Osteoblast (primary cell): ENCODE results near the gene ARFGAP1. TPM values are rescaled to one million over a fixed set of nuclear protein-coding genes. Genes with fewer than 3 reads are reported as not detected.

Source experiments
- DNase-seq: peaks from one replicate; pipeline ENCODE4 v3.0.0; 2011; ENCODE audit warnings: low spot score, mixed read lengths; ENCODE audit not compliant: insufficient read length; ENCODE audit errors: missing footprints
- H2AFZ ChIP-seq: 2 replicates; pipeline ENCODE4 v1.6.0; 2011; ENCODE audit warnings: mild to moderate bottlenecking, low read length
- H3K27ac ChIP-seq: 2 replicates; pipeline ENCODE4 v1.5.1; 2011; ENCODE audit warnings: mild to moderate bottlenecking, low read depth, low read length, moderate library complexity
- H3K27me3 ChIP-seq: 2 replicates; pipeline ENCODE4 v1.6.0; 2012; ENCODE audit warnings: mild to moderate bottlenecking, control low read depth, inconsistent platforms, low read length, moderate library complexity; ENCODE audit not compliant: insufficient read depth
- H3K36me3 ChIP-seq: 2 replicates; pipeline ENCODE4 v1.5.1; 2011; ENCODE audit warnings: mild to moderate bottlenecking, low read length, control low read depth, moderate library complexity; ENCODE audit not compliant: insufficient read depth
- H3K4me1 ChIP-seq: 2 replicates; pipeline ENCODE4 v1.5.1; 2011; ENCODE audit warnings: mild to moderate bottlenecking, low read length, control low read depth, moderate library complexity; ENCODE audit not compliant: insufficient read depth
- H3K4me2 ChIP-seq: 2 replicates; pipeline ENCODE4 v1.6.0; 2011; ENCODE audit warnings: mild to moderate bottlenecking, low read length; ENCODE audit not compliant: insufficient read depth
- H3K4me3 ChIP-seq: fragments of 200-600 bp; sonication (generic); 3 replicates; pipeline ENCODE4 v1.5.1; 2012; ENCODE audit warnings: mild to moderate bottlenecking, low read length, inconsistent platforms; ENCODE audit not compliant: insufficient read depth
- H3K79me2 ChIP-seq: 2 replicates; pipeline ENCODE4 v1.6.0; 2012; ENCODE audit warnings: mild to moderate bottlenecking, low read length, control low read depth, inconsistent platforms; ENCODE audit not compliant: insufficient read depth
- H3K9me3 ChIP-seq: 2 replicates; pipeline ENCODE4 v1.5.1; 2011; ENCODE audit warnings: low read depth, low read length, control low read depth
- H4K20me1 ChIP-seq: 2 replicates; pipeline ENCODE4 v1.6.0; 2012; ENCODE audit warnings: mild to moderate bottlenecking, low read length, control low read depth; ENCODE audit not compliant: insufficient read depth
- total RNA-seq: library from RNA; depleted of rRNA; stranded (reverse); fragments of >200 nt; gene quantifications from 2 replicates; pipeline ENCODE4 v1.2.3, GENCODE V29; 2012
- TF ChIP-seq, protein P1 (sequence below): IDR thresholded peaks from 2 replicates; pipeline ENCODE4 v1.5.1; 2011; ENCODE audit warnings: mild to moderate bottlenecking, low read depth, low read length, moderate library complexity; ENCODE audit errors: extremely low read depth

Gene ARFGAP1
- total RNA-seq, 1 donor, result 68.4 TPM

DNA sequence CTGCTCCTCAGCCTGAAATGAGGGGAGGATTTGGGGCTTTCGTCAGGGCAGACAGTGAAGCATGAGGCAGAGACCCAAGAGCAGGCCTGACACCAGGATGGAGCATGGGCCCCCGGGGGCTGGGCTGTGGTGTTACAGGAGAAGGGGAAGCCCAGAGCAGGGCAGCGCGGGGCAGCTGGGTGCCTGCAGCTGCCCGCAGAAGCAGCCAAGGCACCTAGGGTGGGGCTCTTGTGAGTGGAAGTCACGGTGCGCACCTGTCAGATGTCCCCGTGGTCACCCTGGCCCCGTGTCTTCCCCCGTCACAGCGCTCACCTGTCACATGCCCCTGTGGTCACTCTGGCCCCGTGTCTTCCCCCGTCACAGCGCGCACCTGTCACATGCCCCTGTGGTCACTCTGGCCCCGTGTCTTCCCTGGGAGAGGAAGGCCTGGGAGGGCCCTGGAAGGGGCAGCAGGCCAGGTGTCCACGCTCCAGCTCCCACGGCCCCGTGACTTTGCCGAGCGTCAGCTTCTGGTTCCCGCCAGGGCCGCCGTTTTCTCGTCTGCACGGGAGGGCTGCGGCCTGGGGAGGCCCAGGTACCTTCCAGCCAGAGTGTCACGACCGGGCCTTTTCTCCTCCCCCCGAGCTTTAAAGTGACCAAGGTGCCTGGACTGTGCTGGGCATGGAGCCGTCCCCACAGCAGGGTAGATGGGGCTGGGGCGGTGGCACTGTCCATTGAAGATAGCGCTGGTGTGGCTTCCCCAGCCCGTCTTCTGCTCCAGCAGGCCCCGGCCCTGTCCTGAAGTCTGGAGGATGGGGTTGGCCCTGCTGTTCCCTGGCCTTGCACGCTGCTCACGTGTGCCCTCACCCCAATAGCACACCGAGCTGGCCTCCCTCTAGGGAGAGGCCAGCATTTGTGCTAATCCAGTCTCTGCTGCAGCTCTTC, 9.4 kb downstream of the ARFGAP1 start:
- H3K4me1 ChIP-seq, result no peaks in the 10 kb centered on the region
- H3K36me3 ChIP-seq, result peaks cover 83% of the 10 kb centered on the region
- peaks cover 59% of the 10 kb centered on the region for H4K20me1 ChIP-seq
- no peak overlapping the region for H3K27ac ChIP-seq
- H3K27me3 ChIP-seq, result no peaks in the 10 kb centered on the region
- no peaks in the 10 kb centered on the region for H3K9me3 ChIP-seq
- no peak overlapping the region for H3K4me3 ChIP-seq
- DNase-seq, result no peak
- no peak overlapping the region for H3K4me2 ChIP-seq
- H2AFZ ChIP-seq, result no peak overlapping the region
- TF ChIP-seq, protein P1, sequence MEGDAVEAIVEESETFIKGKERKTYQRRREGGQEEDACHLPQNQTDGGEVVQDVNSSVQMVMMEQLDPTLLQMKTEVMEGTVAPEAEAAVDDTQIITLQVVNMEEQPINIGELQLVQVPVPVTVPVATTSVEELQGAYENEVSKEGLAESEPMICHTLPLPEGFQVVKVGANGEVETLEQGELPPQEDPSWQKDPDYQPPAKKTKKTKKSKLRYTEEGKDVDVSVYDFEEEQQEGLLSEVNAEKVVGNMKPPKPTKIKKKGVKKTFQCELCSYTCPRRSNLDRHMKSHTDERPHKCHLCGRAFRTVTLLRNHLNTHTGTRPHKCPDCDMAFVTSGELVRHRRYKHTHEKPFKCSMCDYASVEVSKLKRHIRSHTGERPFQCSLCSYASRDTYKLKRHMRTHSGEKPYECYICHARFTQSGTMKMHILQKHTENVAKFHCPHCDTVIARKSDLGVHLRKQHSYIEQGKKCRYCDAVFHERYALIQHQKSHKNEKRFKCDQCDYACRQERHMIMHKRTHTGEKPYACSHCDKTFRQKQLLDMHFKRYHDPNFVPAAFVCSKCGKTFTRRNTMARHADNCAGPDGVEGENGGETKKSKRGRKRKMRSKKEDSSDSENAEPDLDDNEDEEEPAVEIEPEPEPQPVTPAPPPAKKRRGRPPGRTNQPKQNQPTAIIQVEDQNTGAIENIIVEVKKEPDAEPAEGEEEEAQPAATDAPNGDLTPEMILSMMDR, result no peak
- H3K79me2 ChIP-seq, result peaks cover 37% of the 10 kb centered on the region

DNA sequence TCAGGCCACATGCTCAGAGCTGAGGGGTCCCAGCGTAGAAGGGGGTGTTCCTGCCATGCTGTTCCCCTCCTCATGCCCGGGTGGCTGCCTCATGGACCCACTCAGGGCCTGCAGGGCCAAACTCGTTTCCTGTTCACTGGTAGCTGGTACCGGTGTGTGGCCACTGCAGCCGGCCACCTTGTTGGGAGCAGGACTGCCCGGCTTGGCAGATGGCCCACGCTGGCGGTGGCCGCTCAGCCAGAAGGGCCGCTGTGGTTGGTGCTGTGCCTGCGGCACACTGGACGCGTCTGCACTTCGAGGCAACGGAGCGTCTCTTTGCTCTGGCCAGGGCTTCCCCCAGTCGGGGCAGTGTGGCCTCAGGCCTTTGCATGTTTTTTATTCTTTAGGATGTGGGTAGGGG, 10.3 kb downstream of the ARFGAP1 start:
- Histone ChIP-seq H3K4me3 (no peak overlapping the region), H3K36me3 (peaks cover 76% of the 10 kb centered on the region), H3K27me3 (no peaks in the 10 kb centered on the region), H3K9me3 (no peaks in the 10 kb centered on the region), H3K4me1 (no peaks in the 10 kb centered on the region), H3K27ac (no peak overlapping the region), H2AFZ (no peak overlapping the region), H4K20me1 (peaks cover 59% of the 10 kb centered on the region), H3K79me2 (peaks cover 27% of the 10 kb centered on the region), H3K4me2 (no peak overlapping the region)
- DNase-seq, result no peak
- TF ChIP-seq, protein P1, result no peak

DNA sequence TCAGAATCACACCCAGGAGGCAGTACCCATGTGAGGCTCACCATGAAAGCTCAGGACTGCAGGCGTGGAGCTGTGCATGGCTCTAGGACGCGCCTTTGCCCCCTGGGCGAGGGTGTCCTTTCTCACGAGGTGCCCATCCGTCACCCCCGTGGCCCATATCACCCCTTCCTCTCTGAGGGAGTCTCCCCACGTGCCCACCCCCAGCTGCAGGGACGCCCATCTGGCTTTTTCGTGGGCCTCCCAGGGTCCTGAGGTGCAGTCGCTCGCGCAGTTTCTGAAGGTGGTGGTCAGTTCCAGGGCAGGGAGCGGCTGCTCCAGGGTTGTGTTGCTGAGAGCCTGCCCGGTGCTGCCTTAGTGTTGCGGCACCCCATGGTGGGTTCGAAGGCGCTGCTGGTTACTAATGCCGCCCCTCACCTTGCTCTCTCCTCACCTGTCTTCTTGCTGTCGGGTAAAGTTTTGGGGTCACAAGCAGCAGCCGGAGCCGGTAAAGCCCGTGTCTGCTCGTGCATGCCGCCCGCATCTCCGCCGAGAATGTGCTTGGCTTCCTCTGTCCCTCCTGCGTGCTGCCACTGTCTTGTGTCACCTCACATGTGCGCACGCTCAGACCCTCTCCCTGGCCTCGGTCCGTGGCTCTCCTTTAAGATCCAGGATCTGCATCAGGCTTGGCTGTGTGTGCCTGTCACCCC, 10.9 kb downstream of the ARFGAP1 start:
- H3K4me2 ChIP-seq, result no peak overlapping the region
- H4K20me1 ChIP-seq, result peaks cover 59% of the 10 kb centered on the region
- H3K9me3 ChIP-seq, result no peaks in the 10 kb centered on the region
- TF ChIP-seq, protein P1, result no peak
- H2AFZ ChIP-seq, result no peak overlapping the region
- no peak for DNase-seq
- peaks cover 76% of the 10 kb centered on the region for H3K36me3 ChIP-seq
- H3K27ac ChIP-seq, result no peak overlapping the region
- H3K79me2 ChIP-seq, result peaks cover 21% of the 10 kb centered on the region
- H3K4me3 ChIP-seq, result no peak overlapping the region
- H3K4me1 ChIP-seq, result no peaks in the 10 kb centered on the region
- no peaks in the 10 kb centered on the region for H3K27me3 ChIP-seq

DNA sequence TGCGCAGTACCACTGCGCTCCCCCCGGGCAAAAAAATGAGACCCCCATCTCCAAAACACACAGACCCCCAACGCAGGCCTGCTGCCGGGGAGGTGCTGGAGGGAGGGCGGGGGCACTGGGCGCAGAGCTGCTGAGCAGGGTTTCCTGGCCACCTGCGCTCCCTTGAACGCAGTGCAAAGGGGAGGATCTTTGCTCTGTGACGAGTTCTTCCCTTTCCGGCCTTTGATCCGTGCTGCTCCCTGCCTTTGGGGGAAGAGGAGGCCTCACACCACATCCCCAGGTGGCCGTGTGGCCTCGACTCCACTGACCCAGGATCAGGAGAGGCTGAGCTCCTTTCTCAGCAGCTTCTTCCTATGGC, 11.4 kb downstream of the ARFGAP1 start:
- no peak for DNase-seq
- Histone ChIP-seq H3K4me2 (no peak overlapping the region), H3K4me1 (no peaks in the 10 kb centered on the region), H3K9me3 (no peaks in the 10 kb centered on the region), H3K4me3 (no peak overlapping the region), H3K36me3 (peaks cover 74% of the 10 kb centered on the region), H3K27ac (no peak overlapping the region), H3K79me2 (peaks cover 16% of the 10 kb centered on the region), H2AFZ (no peak overlapping the region), H3K27me3 (no peaks in the 10 kb centered on the region), H4K20me1 (peaks cover 59% of the 10 kb centered on the region)
- TF ChIP-seq, protein P1, result no peak
